Astrocyte of the spinal cord (primary cell): ENCODE measurements around the gene ARAF.

Experiments
- DNase-seq: peaks from one replicate; pipeline ENCODE4 v3.0.0; 2011; ENCODE audit warnings: low read depth, low spot score
- H3K4me3 ChIP-seq: 2 replicates; pipeline ENCODE4 v1.5.1; 2011; ENCODE audit warnings: low read depth, mild to moderate bottlenecking, low read length, moderate library complexity
- in situ Hi-C: cut with HindIII; loops from 2 replicates; pipeline ENCODE4 v1.10.0; 2017; ENCODE audit warnings: low sequenced_read_pairs
- TF ChIP-seq, protein P1 (sequence below): IDR thresholded peaks from 2 replicates; pipeline ENCODE4 v1.5.1; 2012; ENCODE audit warnings: low read depth, mild to moderate bottlenecking, low read length, inconsistent platforms

The ARAF gene

DNA sequence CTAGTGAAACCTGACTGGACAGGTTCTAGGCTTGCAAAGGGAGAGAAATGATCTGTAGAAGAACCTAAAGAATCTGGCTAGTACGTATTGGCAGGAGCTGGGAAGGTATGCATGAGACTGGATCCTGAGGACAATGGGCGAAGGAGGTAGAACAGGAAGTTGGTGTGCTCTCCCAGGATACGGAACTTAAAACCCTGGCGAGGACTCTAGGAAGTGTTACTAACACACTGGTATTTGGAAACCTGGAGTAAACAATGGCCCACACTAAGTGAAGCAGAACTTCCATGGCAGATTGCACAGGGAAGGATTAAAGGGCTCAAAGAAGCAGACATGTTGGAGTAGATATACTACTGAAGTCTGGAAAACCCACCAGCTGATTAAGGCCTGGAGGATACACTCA lies 49.5 kb downstream of the ARAF start:
- H3K4me3 ChIP-seq = no peak overlapping the region
- in situ Hi-C loops = no loop called here
- TF ChIP-seq, protein P1, sequence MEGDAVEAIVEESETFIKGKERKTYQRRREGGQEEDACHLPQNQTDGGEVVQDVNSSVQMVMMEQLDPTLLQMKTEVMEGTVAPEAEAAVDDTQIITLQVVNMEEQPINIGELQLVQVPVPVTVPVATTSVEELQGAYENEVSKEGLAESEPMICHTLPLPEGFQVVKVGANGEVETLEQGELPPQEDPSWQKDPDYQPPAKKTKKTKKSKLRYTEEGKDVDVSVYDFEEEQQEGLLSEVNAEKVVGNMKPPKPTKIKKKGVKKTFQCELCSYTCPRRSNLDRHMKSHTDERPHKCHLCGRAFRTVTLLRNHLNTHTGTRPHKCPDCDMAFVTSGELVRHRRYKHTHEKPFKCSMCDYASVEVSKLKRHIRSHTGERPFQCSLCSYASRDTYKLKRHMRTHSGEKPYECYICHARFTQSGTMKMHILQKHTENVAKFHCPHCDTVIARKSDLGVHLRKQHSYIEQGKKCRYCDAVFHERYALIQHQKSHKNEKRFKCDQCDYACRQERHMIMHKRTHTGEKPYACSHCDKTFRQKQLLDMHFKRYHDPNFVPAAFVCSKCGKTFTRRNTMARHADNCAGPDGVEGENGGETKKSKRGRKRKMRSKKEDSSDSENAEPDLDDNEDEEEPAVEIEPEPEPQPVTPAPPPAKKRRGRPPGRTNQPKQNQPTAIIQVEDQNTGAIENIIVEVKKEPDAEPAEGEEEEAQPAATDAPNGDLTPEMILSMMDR = no peak
- no peak for DNase-seq

DNA sequence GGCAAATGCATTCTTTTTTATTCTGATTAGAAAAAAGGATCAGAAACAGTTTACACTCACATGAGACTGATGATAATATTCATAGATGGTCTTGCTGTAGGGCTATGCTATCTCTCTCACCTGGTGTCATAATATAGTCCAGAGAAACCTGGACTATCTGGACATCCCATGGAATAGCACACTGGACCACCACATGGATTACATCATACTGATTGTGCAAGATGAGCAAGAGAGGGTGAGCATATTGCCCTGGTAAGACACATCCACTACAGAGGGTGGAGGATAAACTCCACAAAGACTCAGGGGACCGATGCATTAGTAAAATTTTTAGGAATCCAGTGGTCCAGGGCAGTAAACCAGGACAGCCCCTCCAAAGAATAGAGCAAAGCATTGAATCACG lies 50.5 kb downstream of the ARAF start:
- in situ Hi-C loops = no loop called here
- no peak overlapping the region for H3K4me3 ChIP-seq
- DNase-seq = no peak
- TF ChIP-seq, protein P1 = no peak

DNA sequence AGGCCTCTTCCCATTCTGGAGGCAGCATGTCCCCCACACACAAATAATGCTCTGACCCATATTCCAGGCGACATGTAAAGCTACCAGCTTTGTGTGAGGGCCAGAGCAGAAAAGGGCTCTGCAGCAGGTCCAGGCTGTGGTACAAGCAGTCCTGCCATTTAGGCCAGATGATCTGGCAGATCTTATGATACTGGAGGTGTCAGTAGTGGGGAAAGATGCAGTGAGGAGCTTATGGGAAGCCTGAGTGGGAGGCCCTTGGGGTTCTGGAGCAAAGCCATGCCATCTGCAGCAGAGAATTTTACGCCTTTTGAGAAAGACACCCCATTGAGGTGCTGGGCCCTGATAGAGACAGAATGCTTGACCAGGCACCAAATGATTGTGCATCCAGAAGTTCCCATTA lies 50.9 kb downstream of the ARAF start:
- no peak overlapping the region for H3K4me3 ChIP-seq
- DNase-seq = no peak
- TF ChIP-seq, protein P1 = no peak
- in situ Hi-C loops = no loop called here

DNA sequence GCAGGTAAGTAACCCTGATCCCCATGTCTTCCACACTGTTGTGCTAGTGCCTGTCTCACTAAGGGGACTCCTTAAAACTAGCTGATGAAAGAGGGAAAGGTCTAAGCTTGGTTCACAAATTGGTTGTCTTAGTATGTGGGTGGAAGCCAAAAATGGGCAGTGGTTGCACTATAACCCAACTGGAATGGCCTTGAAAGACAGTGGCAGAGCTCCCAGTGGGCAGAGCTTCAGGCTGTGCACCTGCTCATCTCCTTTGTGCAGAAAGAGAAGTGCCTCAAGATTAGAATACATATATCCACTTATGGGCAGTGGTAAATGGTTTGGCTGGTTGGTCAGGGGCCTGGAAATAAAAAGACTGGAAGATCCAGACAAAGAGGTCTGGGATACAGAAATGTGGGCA lies 51.4 kb downstream of the ARAF start:
- in situ Hi-C loops = no loop called here
- no peak overlapping the region for H3K4me3 ChIP-seq
- no peak for DNase-seq
- TF ChIP-seq, protein P1 = no peak

DNA sequence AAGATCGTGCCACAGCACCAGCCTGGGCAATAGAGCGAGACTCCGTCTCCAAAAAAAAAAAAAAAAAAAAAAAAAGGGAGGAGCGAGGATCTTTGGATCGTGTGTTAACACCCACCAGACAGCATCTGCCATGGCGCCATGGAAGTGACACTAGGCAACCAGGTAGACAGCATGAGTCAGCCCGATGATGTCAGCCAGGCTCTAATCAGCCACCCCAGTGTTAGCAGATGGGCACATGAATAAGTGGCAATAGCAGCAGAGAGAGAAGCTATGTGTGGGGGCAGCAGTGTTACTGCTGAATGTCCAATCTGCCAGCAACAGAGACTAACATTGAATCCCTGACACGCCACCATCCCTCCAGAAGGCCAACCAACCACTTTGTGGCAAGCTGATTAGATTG lies 52.1 kb downstream of the ARAF start:
- in situ Hi-C loops = no loop called here
- TF ChIP-seq, protein P1 = no peak
- no peak overlapping the region for H3K4me3 ChIP-seq
- no peak for DNase-seq

DNA sequence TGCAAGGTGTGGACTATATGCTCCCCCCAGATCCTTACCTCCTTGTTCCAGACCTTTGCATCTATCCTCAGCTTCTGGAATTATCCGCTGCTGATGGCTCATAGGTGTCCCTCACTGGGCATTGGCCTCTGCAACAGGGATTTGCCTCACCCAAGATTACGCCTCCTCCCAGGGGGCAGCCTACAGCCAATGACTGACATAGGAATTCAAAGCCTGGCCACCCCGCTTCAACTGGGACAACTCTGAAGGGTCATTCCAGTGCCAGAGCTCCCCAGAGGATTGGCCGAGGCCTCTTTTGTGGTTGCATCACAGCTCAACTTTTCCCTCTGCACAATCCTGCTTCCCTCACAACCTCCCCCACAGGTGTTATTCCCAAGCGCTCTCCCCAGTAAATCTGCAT lies 53.6 kb downstream of the ARAF start:
- in situ Hi-C loops = no loop called here
- H3K4me3 ChIP-seq = no peak overlapping the region
- TF ChIP-seq, protein P1 = no peak
- no peak for DNase-seq

DNA sequence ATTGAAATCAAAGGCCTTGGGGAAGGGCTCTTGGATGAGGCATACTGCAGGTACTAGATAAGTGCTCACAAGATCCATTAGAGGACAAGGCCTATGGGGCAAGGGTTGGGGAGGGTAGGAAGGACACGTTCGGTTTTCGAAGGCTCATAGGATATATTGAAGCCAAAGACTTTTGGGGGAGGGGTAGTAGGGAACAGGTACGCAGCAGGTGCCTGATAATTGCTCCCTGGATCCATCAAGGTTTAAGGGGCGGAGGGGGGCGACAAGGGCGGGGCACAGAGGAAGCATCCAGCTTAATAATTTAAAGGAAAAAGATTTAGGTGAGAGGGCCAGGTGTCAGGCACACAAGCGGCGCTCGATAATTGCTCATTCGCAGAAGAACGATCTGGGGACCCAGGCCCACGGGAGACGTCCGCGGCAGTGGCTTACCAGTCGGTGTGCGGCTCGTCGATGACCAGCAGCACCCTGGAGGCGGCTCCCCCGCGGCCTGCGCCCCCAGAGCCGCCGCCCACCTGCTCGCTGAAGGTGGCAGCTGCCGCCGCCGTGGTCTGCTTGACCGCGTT lies 58.0 kb downstream of the ARAF start:
- H3K4me3 ChIP-seq = no peak overlapping the region

More for the DNA sequence above, 58.0 kb downstream of the ARAF start:
- DNase-seq = no peak
- in situ Hi-C loops = no loop called here
- TF ChIP-seq, protein P1 = no peak
